ENCODE measurements around the gene RPP21. TPM values are rescaled to one million over a fixed set of nuclear protein-coding genes. Genes with fewer than 3 reads are reported as not detected.

The RPP21 gene
- total RNA-seq, 1 donor from 2014 or later: 35.2 TPM

DNA sequence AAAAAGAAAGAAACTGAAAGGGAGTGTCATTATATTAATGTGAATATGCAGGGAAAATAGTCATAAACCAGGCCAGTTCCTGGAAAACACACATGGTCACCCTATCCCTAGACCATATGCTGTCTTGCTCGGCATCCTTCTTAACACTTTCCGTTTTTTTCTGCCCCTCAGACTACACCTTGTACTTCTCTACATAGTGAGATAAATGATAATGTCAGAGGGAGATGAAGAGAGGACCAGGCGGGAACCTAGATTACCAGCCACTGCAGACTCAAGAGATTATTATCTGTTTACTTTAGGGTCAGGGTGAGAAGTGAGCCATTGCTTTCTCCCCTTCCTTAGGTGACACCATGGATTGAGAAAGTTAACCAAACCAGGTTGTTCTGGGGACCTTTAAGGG is 3.7 kb upstream of the RPP21 start:
- DNase-seq (ENCODE audit: low spot score): no peak
- Mint-ChIP-seq H3K36me3 (ENCODE audit: low read depth, unreplicated experiment) (peaks cover 31% of the 10 kb centered on the region), H3K4me1 (ENCODE audit: unreplicated experiment) (peaks cover 7% of the 10 kb centered on the region), H3K27ac (ENCODE audit: unreplicated experiment) (no peak overlapping the region), H3K27me3 (ENCODE audit: unreplicated experiment) (peaks cover 10% of the 10 kb centered on the region), H3K9me3 (ENCODE audit: unreplicated experiment) (no peaks in the 10 kb centered on the region), H3K4me3 (ENCODE audit: unreplicated experiment) (peak overlapping the region; percentile 65)
- TF ChIP-seq, protein P1, sequence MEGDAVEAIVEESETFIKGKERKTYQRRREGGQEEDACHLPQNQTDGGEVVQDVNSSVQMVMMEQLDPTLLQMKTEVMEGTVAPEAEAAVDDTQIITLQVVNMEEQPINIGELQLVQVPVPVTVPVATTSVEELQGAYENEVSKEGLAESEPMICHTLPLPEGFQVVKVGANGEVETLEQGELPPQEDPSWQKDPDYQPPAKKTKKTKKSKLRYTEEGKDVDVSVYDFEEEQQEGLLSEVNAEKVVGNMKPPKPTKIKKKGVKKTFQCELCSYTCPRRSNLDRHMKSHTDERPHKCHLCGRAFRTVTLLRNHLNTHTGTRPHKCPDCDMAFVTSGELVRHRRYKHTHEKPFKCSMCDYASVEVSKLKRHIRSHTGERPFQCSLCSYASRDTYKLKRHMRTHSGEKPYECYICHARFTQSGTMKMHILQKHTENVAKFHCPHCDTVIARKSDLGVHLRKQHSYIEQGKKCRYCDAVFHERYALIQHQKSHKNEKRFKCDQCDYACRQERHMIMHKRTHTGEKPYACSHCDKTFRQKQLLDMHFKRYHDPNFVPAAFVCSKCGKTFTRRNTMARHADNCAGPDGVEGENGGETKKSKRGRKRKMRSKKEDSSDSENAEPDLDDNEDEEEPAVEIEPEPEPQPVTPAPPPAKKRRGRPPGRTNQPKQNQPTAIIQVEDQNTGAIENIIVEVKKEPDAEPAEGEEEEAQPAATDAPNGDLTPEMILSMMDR (IDR thresholded peaks at IDR 0.05; ENCODE audit: unreplicated experiment): no peak

DNA sequence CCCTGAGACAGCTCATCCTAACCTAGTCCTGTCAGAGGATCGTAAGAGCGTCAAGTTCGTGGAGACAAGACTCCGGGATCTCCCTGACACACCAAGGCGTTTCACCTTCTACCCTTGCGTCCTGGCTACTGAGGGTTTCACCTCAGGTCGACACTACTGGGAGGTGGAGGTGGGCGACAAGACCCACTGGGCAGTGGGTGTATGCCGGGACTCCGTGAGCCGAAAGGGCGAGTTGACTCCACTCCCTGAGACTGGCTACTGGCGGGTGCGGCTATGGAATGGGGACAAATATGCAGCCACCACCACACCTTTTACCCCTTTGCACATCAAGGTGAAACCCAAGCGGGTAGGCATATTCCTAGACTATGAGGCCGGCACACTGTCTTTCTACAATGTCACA is 3.2 kb upstream of the RPP21 start:
- H3K4me3 Mint-ChIP-seq (ENCODE audit: unreplicated experiment): peak overlapping the region; percentile 65
- no peaks in the 10 kb centered on the region for H3K9me3 Mint-ChIP-seq (ENCODE audit: unreplicated experiment)
- peaks cover 10% of the 10 kb centered on the region for H3K27me3 Mint-ChIP-seq (ENCODE audit: unreplicated experiment)
- no peak for DNase-seq (ENCODE audit: low spot score)
- TF ChIP-seq, protein P1 (IDR thresholded peaks at IDR 0.05; ENCODE audit: unreplicated experiment): no peak
- peaks cover 8% of the 10 kb centered on the region for H3K4me1 Mint-ChIP-seq (ENCODE audit: unreplicated experiment)
- H3K27ac Mint-ChIP-seq (ENCODE audit: unreplicated experiment): no peak overlapping the region
- H3K36me3 Mint-ChIP-seq (ENCODE audit: low read depth, unreplicated experiment): peaks cover 30% of the 10 kb centered on the region

DNA sequence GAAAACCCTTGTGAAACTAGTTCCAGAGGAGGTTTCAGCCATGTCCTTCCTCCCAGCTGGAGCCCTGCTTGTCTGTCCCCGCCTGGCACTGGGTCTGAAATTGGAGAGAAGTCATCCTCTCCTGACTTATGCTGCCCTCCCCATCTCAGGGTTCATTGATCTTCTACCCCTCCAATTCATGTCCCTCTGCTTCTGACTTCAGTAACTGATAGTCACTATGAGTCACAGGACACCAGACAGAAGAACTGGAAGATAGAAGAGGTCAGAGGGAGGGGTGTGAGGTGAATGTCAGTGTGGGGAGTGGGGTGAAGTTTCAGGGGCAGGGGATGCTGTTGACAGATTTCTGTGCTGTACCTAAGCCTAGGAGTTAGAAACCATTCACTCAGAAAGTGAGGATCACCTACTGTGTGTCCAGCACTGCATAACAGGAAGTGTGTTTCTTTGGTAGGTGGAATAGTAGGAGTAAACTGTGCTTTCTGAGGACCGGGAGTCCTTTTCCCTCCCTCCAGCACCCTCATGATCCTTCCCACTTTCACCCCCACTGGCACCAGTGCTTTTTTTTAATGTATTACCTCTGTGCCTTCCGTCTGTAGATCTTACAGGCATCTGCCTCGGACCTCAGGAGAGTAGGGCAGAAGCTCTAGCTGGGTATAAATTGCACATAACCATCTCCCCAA is 627 bp upstream of the RPP21 start:
- H3K27ac Mint-ChIP-seq (ENCODE audit: unreplicated experiment): no peak overlapping the region
- no peak for DNase-seq (ENCODE audit: low spot score)
- peak overlapping the region; percentile 88 for H3K4me3 Mint-ChIP-seq (ENCODE audit: unreplicated experiment)
- peaks cover 21% of the 10 kb centered on the region for H3K36me3 Mint-ChIP-seq (ENCODE audit: low read depth, unreplicated experiment)
- no peaks in the 10 kb centered on the region for H3K9me3 Mint-ChIP-seq (ENCODE audit: unreplicated experiment)
- peaks cover 10% of the 10 kb centered on the region for H3K27me3 Mint-ChIP-seq (ENCODE audit: unreplicated experiment)
- TF ChIP-seq, protein P1 (IDR thresholded peaks at IDR 0.05; ENCODE audit: unreplicated experiment): no peak
- peaks cover 8% of the 10 kb centered on the region for H3K4me1 Mint-ChIP-seq (ENCODE audit: unreplicated experiment)

DNA sequence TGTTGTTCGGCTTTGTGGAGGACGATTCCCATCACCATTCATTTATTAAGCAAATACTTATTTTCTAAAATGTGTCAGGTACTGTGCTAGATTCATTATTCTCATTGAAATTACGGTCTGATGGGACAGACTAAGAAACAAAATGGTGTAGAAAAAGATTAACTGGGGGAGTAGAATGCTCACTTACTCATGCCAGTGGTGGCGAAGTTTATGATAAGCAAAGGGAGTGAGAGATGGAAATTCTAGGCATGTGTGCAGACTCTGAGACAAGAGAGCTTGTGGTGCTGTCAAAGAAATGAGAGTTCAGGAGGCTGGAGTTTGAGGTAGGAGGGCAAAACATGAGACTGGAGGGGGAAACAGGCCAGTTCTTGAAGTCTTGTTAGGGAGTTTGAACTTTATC is 896 bp downstream of the RPP21 start:
- no peak for DNase-seq (ENCODE audit: low spot score)
- Mint-ChIP-seq H3K4me1 (ENCODE audit: unreplicated experiment) (peaks cover 8% of the 10 kb centered on the region), H3K27me3 (ENCODE audit: unreplicated experiment) (peaks cover 7% of the 10 kb centered on the region), H3K27ac (ENCODE audit: unreplicated experiment) (no peak overlapping the region), H3K36me3 (ENCODE audit: low read depth, unreplicated experiment) (peaks cover 13% of the 10 kb centered on the region), H3K4me3 (ENCODE audit: unreplicated experiment) (peak overlapping the region; percentile 88), H3K9me3 (ENCODE audit: unreplicated experiment) (no peaks in the 10 kb centered on the region)
- TF ChIP-seq, protein P1 (IDR thresholded peaks at IDR 0.05; ENCODE audit: unreplicated experiment): no peak

DNA sequence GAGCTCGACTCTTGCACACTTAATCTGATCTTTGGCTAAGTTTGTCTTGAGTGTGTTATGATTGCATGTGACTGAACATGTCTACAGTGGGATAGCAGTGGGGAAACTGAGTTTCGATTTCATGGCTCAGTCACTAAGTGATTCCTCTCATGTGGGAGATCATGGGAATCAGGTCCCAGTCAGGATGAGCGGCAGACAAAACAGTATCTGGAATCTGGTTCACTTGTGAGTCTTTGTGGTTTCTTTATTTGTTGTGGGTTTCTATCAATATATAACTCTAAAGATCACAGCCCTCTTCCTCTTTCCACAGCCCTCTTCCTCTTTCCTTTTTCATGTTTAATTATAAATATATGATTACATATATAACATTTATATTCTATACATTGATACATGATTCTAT is 4.0 kb downstream of the RPP21 start:
- H3K9me3 Mint-ChIP-seq (ENCODE audit: unreplicated experiment): no peaks in the 10 kb centered on the region
- no peak overlapping the region for H3K4me3 Mint-ChIP-seq (ENCODE audit: unreplicated experiment)
- no peak for DNase-seq (ENCODE audit: low spot score)
- H3K4me1 Mint-ChIP-seq (ENCODE audit: unreplicated experiment): peaks cover 8% of the 10 kb centered on the region
- H3K27ac Mint-ChIP-seq (ENCODE audit: unreplicated experiment): no peak overlapping the region
- TF ChIP-seq, protein P1 (IDR thresholded peaks at IDR 0.05; ENCODE audit: unreplicated experiment): no peak
- peaks cover 4% of the 10 kb centered on the region for H3K36me3 Mint-ChIP-seq (ENCODE audit: low read depth, unreplicated experiment)
- peaks cover 3% of the 10 kb centered on the region for H3K27me3 Mint-ChIP-seq (ENCODE audit: unreplicated experiment)
